ENCODE measurements around the gene TLX3.

TLX3 gene

DNA sequence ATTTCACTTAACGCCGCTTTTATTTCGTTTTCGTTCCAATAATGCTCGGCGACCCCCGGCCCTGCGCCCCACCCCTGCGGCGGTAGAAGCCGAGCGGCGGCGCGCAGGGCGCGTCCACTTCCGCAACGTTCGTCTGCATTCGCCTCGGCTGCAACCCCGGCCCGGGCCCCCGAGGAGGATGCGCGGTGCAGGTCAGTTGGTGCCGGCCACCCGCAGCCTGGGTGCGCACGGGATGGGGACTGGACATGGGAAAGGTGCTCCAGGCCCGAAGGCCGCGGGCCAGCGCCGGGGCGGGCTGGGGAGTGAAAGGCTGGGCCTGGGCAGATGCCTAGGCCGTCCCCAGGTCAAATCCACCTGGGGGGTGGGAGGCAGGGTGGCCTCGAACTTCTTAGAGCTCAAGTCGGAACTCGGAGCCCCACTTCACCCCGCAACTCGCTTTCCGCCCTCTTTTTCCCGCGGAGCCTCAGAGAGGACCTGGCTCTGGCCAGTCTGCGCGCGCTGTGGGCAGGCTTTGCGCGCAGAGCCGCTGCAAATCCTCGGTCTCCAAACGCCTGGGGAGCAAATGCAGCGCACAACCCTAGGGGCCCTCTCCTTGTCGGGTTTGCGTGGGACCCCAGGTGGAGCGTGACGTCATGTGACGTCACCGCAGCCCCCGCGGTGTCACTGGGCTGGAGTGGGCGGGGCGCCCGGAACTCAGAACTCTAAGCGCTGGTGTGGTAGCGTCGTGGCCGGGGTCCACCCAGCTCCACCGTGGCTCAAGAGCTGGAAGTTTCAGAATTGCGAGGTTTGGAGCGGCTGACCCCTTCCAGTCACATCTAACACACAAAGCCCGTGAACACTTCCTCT, 3.3 kb downstream of the TLX3 start:
- TF ChIP-seq POU6F1 (CRISPR knock-in tag; IDR thresholded peaks at IDR 0.05; ENCODE audit: borderline replicate concordance, low read depth) (no peak), TOX (CRISPR knock-in tag; IDR thresholded peaks at IDR 0.05; ENCODE audit: borderline replicate concordance) (no peak), TCF4 (CRISPR knock-in tag; IDR thresholded peaks at IDR 0.05; ENCODE audit: borderline replicate concordance) (no peak), CSDC2 (CRISPR knock-in tag; IDR thresholded peaks at IDR 0.05) (no peak), ZNF70 (CRISPR knock-in tag; IDR thresholded peaks at IDR 0.05) (no peak), ZNF8 (CRISPR knock-in tag; IDR thresholded peaks at IDR 0.05) (no peak), SNAI2 (CRISPR knock-in tag; IDR thresholded peaks at IDR 0.05) (no peak), ARNTL (CRISPR knock-in tag; IDR thresholded peaks at IDR 0.05; ENCODE audit: borderline replicate concordance, low read depth) (no peak), ESRRG (CRISPR knock-in tag; IDR thresholded peaks at IDR 0.05) (no peak)
- TF ChIP-seq, protein P1, sequence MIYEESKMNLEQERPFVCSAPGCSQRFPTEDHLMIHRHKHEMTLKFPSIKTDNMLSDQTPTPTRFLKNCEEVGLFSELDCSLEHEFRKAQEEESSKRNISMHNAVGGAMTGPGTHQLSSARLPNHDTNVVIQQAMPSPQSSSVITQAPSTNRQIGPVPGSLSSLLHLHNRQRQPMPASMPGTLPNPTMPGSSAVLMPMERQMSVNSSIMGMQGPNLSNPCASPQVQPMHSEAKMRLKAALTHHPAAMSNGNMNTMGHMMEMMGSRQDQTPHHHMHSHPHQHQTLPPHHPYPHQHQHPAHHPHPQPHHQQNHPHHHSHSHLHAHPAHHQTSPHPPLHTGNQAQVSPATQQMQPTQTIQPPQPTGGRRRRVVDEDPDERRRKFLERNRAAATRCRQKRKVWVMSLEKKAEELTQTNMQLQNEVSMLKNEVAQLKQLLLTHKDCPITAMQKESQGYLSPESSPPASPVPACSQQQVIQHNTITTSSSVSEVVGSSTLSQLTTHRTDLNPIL (CRISPR knock-in tag; IDR thresholded peaks at IDR 0.05; ENCODE audit: low read depth), result no peak
- ATAC-seq, result no peak

- TF ChIP-seq TCF4 (CRISPR knock-in tag; IDR thresholded peaks at IDR 0.05; ENCODE audit: borderline replicate concordance) (no peak), RARB (CRISPR knock-in tag; IDR thresholded peaks at IDR 0.05) (no peak), ARNTL (CRISPR knock-in tag; IDR thresholded peaks at IDR 0.05; ENCODE audit: borderline replicate concordance, low read depth) (no peak), ISL1 (CRISPR knock-in tag; IDR thresholded peaks at IDR 0.05) (no peak), ZFP30 (CRISPR knock-in tag; IDR thresholded peaks at IDR 0.05) (no peak), ZFP3 (CRISPR knock-in tag; IDR thresholded peaks at IDR 0.05) (no peak), ZNF70 (CRISPR knock-in tag; IDR thresholded peaks at IDR 0.05) (no peak), GLIS3 (CRISPR knock-in tag; IDR thresholded peaks at IDR 0.05) (no peak), ESRRG (CRISPR knock-in tag; IDR thresholded peaks at IDR 0.05) (no peak), ZNF565 (CRISPR knock-in tag; conservative IDR thresholded peaks at IDR 0.05; ENCODE audit: low read depth) (no peak), ZNF8 (CRISPR knock-in tag; IDR thresholded peaks at IDR 0.05) (no peak), TOX (CRISPR knock-in tag; IDR thresholded peaks at IDR 0.05; ENCODE audit: borderline replicate concordance) (no peak), POU6F1 (CRISPR knock-in tag; IDR thresholded peaks at IDR 0.05; ENCODE audit: borderline replicate concordance, low read depth) (no peak), TSHZ2 (CRISPR knock-in tag; IDR thresholded peaks at IDR 0.05) (no peak), SNAI2 (CRISPR knock-in tag; IDR thresholded peaks at IDR 0.05) (no peak), PPARA (CRISPR knock-in tag; IDR thresholded peaks at IDR 0.05; ENCODE audit: borderline replicate concordance) (no peak)
- TF ChIP-seq, protein P1 (CRISPR knock-in tag; IDR thresholded peaks at IDR 0.05; ENCODE audit: low read depth), result no peak
- TF ChIP-seq, protein P2, sequence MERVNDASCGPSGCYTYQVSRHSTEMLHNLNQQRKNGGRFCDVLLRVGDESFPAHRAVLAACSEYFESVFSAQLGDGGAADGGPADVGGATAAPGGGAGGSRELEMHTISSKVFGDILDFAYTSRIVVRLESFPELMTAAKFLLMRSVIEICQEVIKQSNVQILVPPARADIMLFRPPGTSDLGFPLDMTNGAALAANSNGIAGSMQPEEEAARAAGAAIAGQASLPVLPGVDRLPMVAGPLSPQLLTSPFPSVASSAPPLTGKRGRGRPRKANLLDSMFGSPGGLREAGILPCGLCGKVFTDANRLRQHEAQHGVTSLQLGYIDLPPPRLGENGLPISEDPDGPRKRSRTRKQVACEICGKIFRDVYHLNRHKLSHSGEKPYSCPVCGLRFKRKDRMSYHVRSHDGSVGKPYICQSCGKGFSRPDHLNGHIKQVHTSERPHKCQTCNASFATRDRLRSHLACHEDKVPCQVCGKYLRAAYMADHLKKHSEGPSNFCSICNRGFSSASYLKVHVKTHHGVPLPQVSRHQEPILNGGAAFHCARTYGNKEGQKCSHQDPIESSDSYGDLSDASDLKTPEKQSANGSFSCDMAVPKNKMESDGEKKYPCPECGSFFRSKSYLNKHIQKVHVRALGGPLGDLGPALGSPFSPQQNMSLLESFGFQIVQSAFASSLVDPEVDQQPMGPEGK (CRISPR knock-in tag; IDR thresholded peaks at IDR 0.05; ENCODE audit: borderline replicate concordance), result no peak
- TF ChIP-seq, protein P3, sequence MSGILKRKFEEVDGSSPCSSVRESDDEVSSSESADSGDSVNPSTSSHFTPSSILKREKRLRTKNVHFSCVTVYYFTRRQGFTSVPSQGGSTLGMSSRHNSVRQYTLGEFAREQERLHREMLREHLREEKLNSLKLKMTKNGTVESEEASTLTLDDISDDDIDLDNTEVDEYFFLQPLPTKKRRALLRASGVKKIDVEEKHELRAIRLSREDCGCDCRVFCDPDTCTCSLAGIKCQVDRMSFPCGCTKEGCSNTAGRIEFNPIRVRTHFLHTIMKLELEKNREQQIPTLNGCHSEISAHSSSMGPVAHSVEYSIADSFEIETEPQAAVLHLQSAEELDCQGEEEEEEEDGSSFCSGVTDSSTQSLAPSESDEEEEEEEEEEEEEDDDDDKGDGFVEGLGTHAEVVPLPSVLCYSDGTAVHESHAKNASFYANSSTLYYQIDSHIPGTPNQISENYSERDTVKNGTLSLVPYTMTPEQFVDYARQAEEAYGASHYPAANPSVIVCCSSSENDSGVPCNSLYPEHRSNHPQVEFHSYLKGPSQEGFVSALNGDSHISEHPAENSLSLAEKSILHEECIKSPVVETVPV (CRISPR knock-in tag; IDR thresholded peaks at IDR 0.05), result no peak
- ATAC-seq, result no peak
Observed at GRCh38 chr5:171313481-171314206, 4.6 kb downstream of the TLX3 start.
